Stimulated activated naive B cell treated with anti-CD40 and anti-IgM and Interleukin-4, amounts not matched to agents 10 μg/mL and 1 μg/mL and 100 μg/mL, for 72 hours (primary cell): ENCODE measurements around the gene KASH5.

ENCODE experiments used
- ATAC-seq, 2 donors: fragments of 150-1000 bp; cut with Tn5 transposase; replicated peaks; 2 replicates each; pipeline ENCODE4 v1.10.0; 2021; ENCODE audit warnings: moderate library complexity in 1 of 2
- DNase-seq: peaks from one replicate; pipeline ENCODE4 v3.0.0; 2021
- H3K27ac Mint-ChIP-seq: one replicate; pipeline ENCODE4 v1.8.0; 2022; ENCODE audit warnings: mild to moderate bottlenecking, mixed read lengths
- H3K27me3 Mint-ChIP-seq, 2 donors: one replicate each; pipeline ENCODE4 v1.8.0; 2022; ENCODE audit warnings: mixed read lengths in 2 of 2
- H3K36me3 Mint-ChIP-seq, 2 donors: one replicate each; pipeline ENCODE4 v1.8.0; 2022; ENCODE audit warnings: mixed read lengths in 2 of 2, mild to moderate bottlenecking in 1 of 2
- H3K4me1 Mint-ChIP-seq, 2 donors: one replicate each; pipeline ENCODE4 v1.8.0; 2022; ENCODE audit warnings: mixed read lengths in 2 of 2, mild to moderate bottlenecking in 1 of 2
- H3K4me3 Mint-ChIP-seq, 2 donors: one replicate each; pipeline ENCODE4 v1.8.0; 2022; ENCODE audit warnings: mild to moderate bottlenecking in 2 of 2, mixed read lengths in 2 of 2, moderate library complexity in 1 of 2
- H3K9me3 Mint-ChIP-seq, 2 donors: one replicate each; pipeline ENCODE4 v1.8.0; 2022; ENCODE audit warnings: mixed read lengths in 2 of 2, mild to moderate bottlenecking in 1 of 2

KASH5 gene

GRCh38 chr19:49417088-49417487, 29.0 kb downstream of the KASH5 start:
- Mint-ChIP-seq H3K4me1 (peaks cover 30 to 60% of the 10 kb centered on the region in 2 donors), H3K36me3 (no peaks in the 10 kb centered on the region), H3K27me3 (peaks cover 47 to 55% of the 10 kb centered on the region in 2 donors), H3K9me3 (no peaks in the 10 kb centered on the region), H3K4me3 (no peak overlapping the region), H3K27ac (no peak overlapping the region)
- no peak for DNase-seq
- ATAC-seq, result no peak

- H3K4me3 Mint-ChIP-seq, result no peak overlapping the region
- DNase-seq (no peak), ATAC-seq (no peak)
- H3K9me3 Mint-ChIP-seq, result no peaks in the 10 kb centered on the region
- peaks cover 29 to 60% of the 10 kb centered on the region in 2 donors for H3K4me1 Mint-ChIP-seq
- H3K36me3 Mint-ChIP-seq, result no peaks in the 10 kb centered on the region
- H3K27me3 Mint-ChIP-seq, result peaks cover 56 to 70% of the 10 kb centered on the region in 2 donors
- no peak overlapping the region for H3K27ac Mint-ChIP-seq
Observed at GRCh38 chr19:49418511-49418910, 30.5 kb downstream of the KASH5 start.

GRCh38 chr19:49419173-49419572, 31.1 kb downstream of the KASH5 start:
- no peak overlapping the region for H3K4me3 Mint-ChIP-seq
- peaks cover 33 to 60% of the 10 kb centered on the region in 2 donors for H3K4me1 Mint-ChIP-seq
- H3K9me3 Mint-ChIP-seq, result no peaks in the 10 kb centered on the region
- ATAC-seq, result no peak
- H3K27me3 Mint-ChIP-seq, result peaks cover 63 to 76% of the 10 kb centered on the region in 2 donors
- H3K27ac Mint-ChIP-seq, result peak overlapping the region; percentile 61
- DNase-seq, result no peak
- H3K36me3 Mint-ChIP-seq, result no peaks in the 10 kb centered on the region

- no peak for DNase-seq
- H3K9me3 Mint-ChIP-seq, result no peaks in the 10 kb centered on the region
- H3K4me1 Mint-ChIP-seq, result peaks cover 29 to 53% of the 10 kb centered on the region in 2 donors
- H3K27ac Mint-ChIP-seq, result no peak overlapping the region
- H3K36me3 Mint-ChIP-seq, result no peaks in the 10 kb centered on the region
- no peak for ATAC-seq
- peaks cover 74 to 87% of the 10 kb centered on the region in 2 donors for H3K27me3 Mint-ChIP-seq
- H3K4me3 Mint-ChIP-seq, result peak overlapping the region; percentile 8 to 39
Observed at GRCh38 chr19:49420227-49420626, 32.2 kb downstream of the KASH5 start.

- Mint-ChIP-seq H3K27ac (peak overlapping the region; percentile 34), H3K9me3 (no peaks in the 10 kb centered on the region), H3K27me3 (peaks cover 84 to 97% of the 10 kb centered on the region in 2 donors), H3K4me3 (peak overlapping the region; percentile 47 to 66), H3K4me1 (peaks cover 36 to 59% of the 10 kb centered on the region in 2 donors), H3K36me3 (no peaks in the 10 kb centered on the region)
- peak; percentile 38 to 48 for ATAC-seq
- no peak for DNase-seq
Observed at GRCh38 chr19:49421039-49421877, 33.2 kb downstream of the KASH5 start.

- Mint-ChIP-seq H3K4me3 (peak overlapping the region; percentile 47 to 66), H3K9me3 (no peaks in the 10 kb centered on the region), H3K27me3 (peaks cover 90 to 98% of the 10 kb centered on the region in 2 donors), H3K4me1 (peaks cover 42 to 65% of the 10 kb centered on the region in 2 donors), H3K27ac (peak overlapping the region; percentile 34), H3K36me3 (peaks cover 0 to 1% of the 10 kb centered on the region in 2 donors)
- DNase-seq (no peak), ATAC-seq (no peak)
Observed at GRCh38 chr19:49421878-49422202, 33.8 kb downstream of the KASH5 start.

- DNase-seq (no peak), ATAC-seq (peak; percentile 54 to 60)
- Mint-ChIP-seq H3K27ac (peak overlapping the region; percentile 91), H3K27me3 (peaks cover 91 to 100% of the 10 kb centered on the region in 2 donors), H3K4me1 (peaks cover 45 to 69% of the 10 kb centered on the region in 2 donors), H3K9me3 (no peaks in the 10 kb centered on the region), H3K36me3 (peaks cover 0 to 2% of the 10 kb centered on the region in 2 donors), H3K4me3 (peak overlapping the region; percentile 78 to 80)
Observed at GRCh38 chr19:49422407-49423070, 34.5 kb downstream of the KASH5 start.

GRCh38 chr19:49423071-49423984, 35.3 kb downstream of the KASH5 start, which contains the start of gene PTH2:
PTH2 (minus strand) TSS chr19:49423441; CDS start chr19:49423339, 102 bp downstream.
- no peak for DNase-seq
- peaks cover 0 to 2% of the 10 kb centered on the region in 2 donors for H3K36me3 Mint-ChIP-seq
- peaks cover 49 to 74% of the 10 kb centered on the region in 2 donors for H3K4me1 Mint-ChIP-seq
- H3K9me3 Mint-ChIP-seq, result no peaks in the 10 kb centered on the region
- peak in 1 of 2 donors; percentile 18 for ATAC-seq
- H3K27me3 Mint-ChIP-seq, result peaks cover 92 to 100% of the 10 kb centered on the region in 2 donors
- peak within 1 kb of the TSS; percentile 78 to 80 for H3K4me3 Mint-ChIP-seq
- peak within 1 kb of the TSS; percentile 91 for H3K27ac Mint-ChIP-seq

GRCh38 chr19:49423985-49424303, 35.9 kb downstream of the KASH5 start:
- peaks cover 94 to 100% of the 10 kb centered on the region in 2 donors for H3K27me3 Mint-ChIP-seq
- H3K4me3 Mint-ChIP-seq, result no peak overlapping the region
- H3K4me1 Mint-ChIP-seq, result peaks cover 54 to 80% of the 10 kb centered on the region in 2 donors
- H3K36me3 Mint-ChIP-seq, result peaks cover 0 to 2% of the 10 kb centered on the region in 2 donors
- H3K9me3 Mint-ChIP-seq, result no peaks in the 10 kb centered on the region
- no peak overlapping the region for H3K27ac Mint-ChIP-seq
- no peak for DNase-seq
- ATAC-seq, result no peak

GRCh38 chr19:49425178-49425577, 37.1 kb downstream of the KASH5 start, which contains the start of gene GFY:
GFY (plus strand) TSS chr19:49425388; CDS start chr19:49426431, 1,043 bp downstream.
- Mint-ChIP-seq H3K9me3 (no peaks in the 10 kb centered on the region), H3K4me1 (peaks cover 58 to 86% of the 10 kb centered on the region in 2 donors), H3K4me3 (no peak within 1 kb of the TSS), H3K36me3 (peaks cover 0 to 2% of the 10 kb centered on the region in 2 donors), H3K27ac (peak within 1 kb of the TSS; percentile 15), H3K27me3 (peaks cover 92 to 99% of the 10 kb centered on the region in 2 donors)
- ATAC-seq (no peak), DNase-seq (no peak)

- H3K36me3 Mint-ChIP-seq, result peaks cover 0 to 2% of the 10 kb centered on the region in 2 donors
- DNase-seq (no peak), ATAC-seq (no peak)
- no peak overlapping the region for H3K4me3 Mint-ChIP-seq
- H3K27me3 Mint-ChIP-seq, result peaks cover 92 to 99% of the 10 kb centered on the region in 2 donors
- H3K27ac Mint-ChIP-seq, result peak overlapping the region; percentile 15
- peaks cover 61 to 84% of the 10 kb centered on the region in 2 donors for H3K4me1 Mint-ChIP-seq
- H3K9me3 Mint-ChIP-seq, result no peaks in the 10 kb centered on the region
Observed at GRCh38 chr19:49425922-49426592, 38.0 kb downstream of the KASH5 start.

GRCh38 chr19:49427339-49427738, 39.3 kb downstream of the KASH5 start:
- H3K4me1 Mint-ChIP-seq, result peaks cover 56 to 76% of the 10 kb centered on the region in 2 donors
- peaks cover 2 to 3% of the 10 kb centered on the region in 2 donors for H3K36me3 Mint-ChIP-seq
- ATAC-seq, result no peak
- H3K27ac Mint-ChIP-seq, result no peak overlapping the region
- DNase-seq, result no peak
- H3K9me3 Mint-ChIP-seq, result peaks cover 0 to 3% of the 10 kb centered on the region in 2 donors
- peaks cover 92 to 99% of the 10 kb centered on the region in 2 donors for H3K27me3 Mint-ChIP-seq
- peak overlapping the region in 1 of 2 donors; percentile 23 for H3K4me3 Mint-ChIP-seq

- Mint-ChIP-seq H3K27me3 (peaks cover 91 to 99% of the 10 kb centered on the region in 2 donors), H3K36me3 (peaks cover 2 to 4% of the 10 kb centered on the region in 2 donors), H3K9me3 (peaks cover 0 to 3% of the 10 kb centered on the region in 2 donors), H3K4me3 (peak overlapping the region; percentile 53 to 66), H3K4me1 (peaks cover 55 to 76% of the 10 kb centered on the region in 2 donors), H3K27ac (no peak overlapping the region)
- DNase-seq, result no peak
- ATAC-seq, result peak; percentile 46 to 52
Observed at GRCh38 chr19:49427855-49428546, 40.0 kb downstream of the KASH5 start.
